GM12874 (cell line): Measurements from ENCODE around the gene LRRFIP2.

ENCODE experiments used
- TF ChIP-seq, protein P1 (sequence below): IDR thresholded peaks from 2 replicates; pipeline ENCODE4 v1.5.1; 2011; ENCODE audit warnings: low read depth, mild to moderate bottlenecking, control low read depth, low read length, moderate library complexity; ENCODE audit not compliant: insufficient read depth

Gene LRRFIP2

DNA sequence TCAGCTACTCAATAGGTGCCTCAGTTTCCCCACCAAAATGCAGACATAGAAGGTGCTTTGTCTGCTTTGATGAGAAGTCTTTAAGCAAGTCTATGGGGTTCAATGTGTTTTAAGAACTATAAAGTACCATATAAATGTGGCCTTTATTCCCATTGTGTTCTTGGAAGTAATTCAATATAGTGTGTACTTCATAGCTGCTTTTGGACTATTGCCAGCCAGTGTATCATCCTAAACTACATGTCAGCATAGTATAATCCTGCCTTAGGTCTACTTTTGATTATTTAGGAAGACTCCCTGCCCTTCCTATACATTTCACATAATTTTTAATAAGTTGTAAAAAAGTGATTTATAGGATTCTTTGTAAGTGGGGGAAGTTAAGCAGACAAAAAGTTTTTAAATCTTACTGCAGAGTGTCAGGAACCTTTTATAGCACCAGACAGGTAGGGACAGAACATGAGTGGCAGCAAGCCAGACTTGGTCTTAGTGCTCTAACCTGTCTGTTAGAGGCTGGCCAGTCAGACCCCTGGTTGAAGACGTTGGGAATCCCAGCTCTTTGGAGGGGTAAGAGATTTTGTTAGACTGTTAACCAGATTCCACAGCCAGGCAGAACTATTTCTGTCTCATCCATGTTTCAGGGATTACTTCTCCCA lies 132.7 kb downstream of the LRRFIP2 start:
- TF ChIP-seq, protein P1, sequence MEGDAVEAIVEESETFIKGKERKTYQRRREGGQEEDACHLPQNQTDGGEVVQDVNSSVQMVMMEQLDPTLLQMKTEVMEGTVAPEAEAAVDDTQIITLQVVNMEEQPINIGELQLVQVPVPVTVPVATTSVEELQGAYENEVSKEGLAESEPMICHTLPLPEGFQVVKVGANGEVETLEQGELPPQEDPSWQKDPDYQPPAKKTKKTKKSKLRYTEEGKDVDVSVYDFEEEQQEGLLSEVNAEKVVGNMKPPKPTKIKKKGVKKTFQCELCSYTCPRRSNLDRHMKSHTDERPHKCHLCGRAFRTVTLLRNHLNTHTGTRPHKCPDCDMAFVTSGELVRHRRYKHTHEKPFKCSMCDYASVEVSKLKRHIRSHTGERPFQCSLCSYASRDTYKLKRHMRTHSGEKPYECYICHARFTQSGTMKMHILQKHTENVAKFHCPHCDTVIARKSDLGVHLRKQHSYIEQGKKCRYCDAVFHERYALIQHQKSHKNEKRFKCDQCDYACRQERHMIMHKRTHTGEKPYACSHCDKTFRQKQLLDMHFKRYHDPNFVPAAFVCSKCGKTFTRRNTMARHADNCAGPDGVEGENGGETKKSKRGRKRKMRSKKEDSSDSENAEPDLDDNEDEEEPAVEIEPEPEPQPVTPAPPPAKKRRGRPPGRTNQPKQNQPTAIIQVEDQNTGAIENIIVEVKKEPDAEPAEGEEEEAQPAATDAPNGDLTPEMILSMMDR: no peak

DNA sequence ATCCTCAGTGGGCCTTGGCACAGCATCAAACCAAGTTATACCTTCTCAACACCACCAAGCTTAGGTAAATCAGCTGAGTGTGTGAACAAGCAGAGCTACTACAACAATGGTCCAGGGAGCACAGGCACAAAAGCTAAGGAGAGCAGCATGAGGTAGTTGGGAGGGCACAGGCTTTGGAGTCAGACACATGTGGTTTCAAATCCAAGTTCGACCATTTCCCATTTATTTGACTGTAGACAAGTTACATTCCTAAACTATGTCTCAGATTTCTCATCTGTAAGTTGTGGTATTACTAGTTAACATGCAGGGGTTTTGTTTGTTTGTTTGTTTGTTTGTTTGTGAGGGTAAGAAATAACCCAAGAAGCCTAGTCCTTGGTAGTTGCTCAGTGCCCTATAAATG lies 134.2 kb downstream of the LRRFIP2 start:
- TF ChIP-seq, protein P1: no peak

DNA sequence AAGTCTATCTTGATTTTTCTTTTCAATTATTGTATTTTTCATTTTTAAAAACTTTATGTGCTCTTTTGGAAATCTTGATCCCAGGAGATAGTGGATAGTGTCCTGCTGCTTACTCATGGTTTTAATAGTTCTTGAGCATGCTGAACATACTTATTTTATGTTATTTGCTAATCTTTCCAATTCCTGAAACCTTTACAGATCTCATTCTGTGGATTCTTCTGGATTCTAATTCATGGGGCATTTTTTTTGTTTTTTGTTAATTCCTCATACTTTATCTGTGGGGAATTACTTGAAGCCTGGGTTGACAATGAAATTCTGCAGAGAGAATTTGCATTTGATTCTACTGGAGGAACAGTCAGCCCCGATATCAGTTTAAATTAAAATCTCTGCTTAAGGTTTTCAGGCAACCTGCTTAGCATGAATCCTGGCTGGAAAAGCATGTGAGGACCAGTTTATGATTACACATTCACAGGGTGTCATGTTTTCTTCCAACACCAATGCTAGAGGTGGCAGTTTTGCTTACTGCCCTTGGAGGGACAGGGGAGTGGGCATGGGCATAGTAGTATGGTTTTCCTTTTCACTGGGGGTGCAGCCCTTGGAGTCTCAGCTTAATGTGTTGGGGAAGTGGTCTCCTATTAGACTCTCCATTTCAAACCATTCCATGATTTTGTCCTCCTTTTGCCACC lies 135.1 kb downstream of the LRRFIP2 start:
- TF ChIP-seq, protein P1: no peak

DNA sequence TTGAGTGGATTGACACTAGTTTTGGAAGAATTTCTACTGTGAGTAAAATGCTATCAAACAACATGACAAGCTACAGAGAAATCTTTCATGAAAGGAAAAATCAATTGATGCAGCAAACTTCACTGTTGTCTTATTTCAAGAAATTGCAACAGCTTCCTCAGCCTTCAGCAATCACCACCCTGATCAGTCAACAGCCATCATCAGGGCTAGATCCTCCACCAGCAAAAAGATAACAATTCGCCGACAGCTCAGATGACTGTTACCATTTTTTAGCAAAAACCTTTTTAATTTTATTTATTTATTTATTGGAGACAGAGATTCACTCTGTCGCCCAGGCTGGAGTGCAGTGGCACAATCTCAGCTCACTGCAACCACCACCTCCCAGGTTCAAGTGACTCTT lies 137.0 kb downstream of the LRRFIP2 start:
- TF ChIP-seq, protein P1: no peak

DNA sequence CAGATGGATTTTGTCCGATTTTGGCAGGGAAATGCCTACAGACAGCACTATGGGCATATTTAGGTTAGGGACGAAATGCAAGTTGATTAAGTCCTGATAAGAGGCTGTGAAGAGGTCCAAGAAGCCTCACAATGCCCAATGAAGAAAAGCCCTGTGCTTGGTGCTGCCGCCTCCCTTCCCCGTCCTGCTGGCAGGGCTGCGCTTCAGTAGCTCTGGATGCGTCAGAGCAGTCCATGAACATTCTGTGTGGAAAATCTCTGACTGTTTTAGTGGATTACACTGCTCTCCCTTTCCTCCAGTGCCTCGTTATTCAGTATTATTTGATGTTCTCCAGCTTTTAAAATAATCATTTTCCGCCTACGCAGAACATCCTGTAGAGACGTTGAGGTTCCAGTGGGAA lies 141.4 kb downstream of the LRRFIP2 start:
- TF ChIP-seq, protein P1: no peak

DNA sequence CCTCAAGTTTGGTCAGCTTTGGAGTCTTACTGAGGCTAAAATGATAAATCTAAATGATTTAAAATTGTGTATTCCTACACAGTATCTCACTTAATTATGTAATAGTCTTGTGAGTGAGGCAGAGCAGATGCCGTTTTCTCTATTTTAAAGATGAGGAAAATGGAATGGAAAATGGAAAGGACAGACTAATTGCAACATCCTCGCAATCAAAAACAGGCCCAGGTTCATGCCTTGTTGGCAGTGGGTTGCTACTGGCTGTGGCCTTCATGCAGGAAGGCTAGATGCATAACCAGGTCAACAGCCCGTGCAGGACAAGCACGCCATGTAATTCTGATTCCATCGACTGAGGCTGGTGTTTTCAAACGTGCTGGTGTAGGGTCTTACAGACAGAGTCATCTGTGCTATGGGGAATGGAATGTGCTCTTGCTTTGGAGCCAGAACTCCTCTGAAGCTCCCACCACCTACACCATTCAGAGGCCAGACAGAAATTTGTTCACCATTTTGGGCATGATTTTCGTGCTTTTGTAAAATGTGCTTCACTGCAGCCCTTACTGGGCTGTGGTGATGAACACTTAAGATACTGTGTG lies 143.2 kb downstream of the LRRFIP2 start:
- TF ChIP-seq, protein P1: no peak

DNA sequence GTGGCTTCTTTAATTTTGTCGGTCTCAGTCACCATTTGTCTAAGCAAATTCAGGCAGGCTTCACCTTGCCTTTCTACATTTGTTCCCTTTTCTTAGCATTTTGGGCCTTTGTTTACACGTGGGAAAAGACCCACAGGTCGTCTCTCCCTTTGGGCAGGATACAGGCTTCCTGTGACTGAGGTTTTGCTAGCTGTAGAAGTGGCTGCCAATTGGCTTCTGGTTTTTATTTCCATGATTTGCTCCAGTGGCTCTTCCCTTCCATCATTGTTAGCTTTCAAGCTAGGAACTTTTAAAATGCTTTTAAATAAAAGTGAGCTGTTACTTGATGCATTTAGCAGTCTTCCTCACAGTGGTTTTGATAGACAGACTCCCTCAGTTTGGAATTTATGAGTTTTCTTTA lies 143.8 kb downstream of the LRRFIP2 start:
- TF ChIP-seq, protein P1: no peak
